Inflammatory macrophage treated with lipopolysaccharide for 1 hour (primary cell): ENCODE results near the gene ZNF275.
"Not testable (repeated sequence)": the region's sequence is repeated elsewhere in the genome, so short reads cannot be mapped to it uniquely, and the experiment has no call there.

Experiments used
- DNase-seq, 2 donors: peaks; one replicate each; pipeline ENCODE4 v3.0.0-alpha.2; 2020 to 2022

ZNF275 gene

GRCh38 chrX:153319295-153320046, 14.5 kb upstream of the ZNF275 start:
- DNase-seq = no peak

- not testable (repeated sequence) for DNase-seq
Measured at GRCh38 chrX:153320047-153320443, 13.9 kb upstream of the ZNF275 start.

GRCh38 chrX:153320555-153321184, 13.3 kb upstream of the ZNF275 start:
- DNase-seq = no peak

GRCh38 chrX:153321381-153322124, 12.4 kb upstream of the ZNF275 start, which contains the start of gene PNMA6F:
Gene PNMA6F, minus strand, starts transcription at chrX:153321767. Its CDS starts 1,093 bp downstream, at chrX:153320674.
- no peak for DNase-seq

- DNase-seq = no peak
Measured at GRCh38 chrX:153327561-153327960, 6.4 kb upstream of the ZNF275 start.

- no peak for DNase-seq
Measured at GRCh38 chrX:153333266-153333665, 687 bp upstream of the ZNF275 start.

- DNase-seq = no peak
Measured at GRCh38 chrX:153334654-153335295, 822 bp downstream of the ZNF275 start.

- no peak for DNase-seq
Measured at GRCh38 chrX:153336121-153336894, 2.4 kb downstream of the ZNF275 start.

GRCh38 chrX:153336988-153337387, 3.0 kb downstream of the ZNF275 start:
- no peak for DNase-seq

- no peak for DNase-seq
Measured at GRCh38 chrX:153338836-153339235, 4.9 kb downstream of the ZNF275 start.

- no peak for DNase-seq
Measured at GRCh38 chrX:153339662-153340061, 5.7 kb downstream of the ZNF275 start.

GRCh38 chrX:153340111-153340510, 6.2 kb downstream of the ZNF275 start:
- DNase-seq = no peak

- no peak for DNase-seq
Measured at GRCh38 chrX:153342762-153343558, 9.0 kb downstream of the ZNF275 start.

GRCh38 chrX:153343674-153344073, 9.7 kb downstream of the ZNF275 start:
- DNase-seq = no peak

GRCh38 chrX:153347530-153347929, 13.6 kb downstream of the ZNF275 start:
- DNase-seq = no peak

- DNase-seq = no peak
Measured at GRCh38 chrX:153348421-153348820, 14.5 kb downstream of the ZNF275 start.

GRCh38 chrX:153349952-153350351, 16.0 kb downstream of the ZNF275 start:
- no peak for DNase-seq

- DNase-seq = no peak
Measured at GRCh38 chrX:153351981-153352380, 18.0 kb downstream of the ZNF275 start.

- DNase-seq = no peak
Measured at GRCh38 chrX:153352858-153353257, 18.9 kb downstream of the ZNF275 start.

- DNase-seq = no peak
Measured at GRCh38 chrX:153353416-153353815, 19.5 kb downstream of the ZNF275 start.

GRCh38 chrX:153357877-153358276, 23.9 kb downstream of the ZNF275 start:
- DNase-seq = no peak
